Tibial artery (tissue), 4 donors: ENCODE measurements around the gene ABTB2.

ENCODE experiments used
- DNase-seq, 2 donors: peaks; one replicate each; pipeline ENCODE4 v3.0.0-alpha.2; 2019
- H3K27ac ChIP-seq, 2 donors: fragments of 200-600 bp; sonication (generic) in 1 of 2; 1 replicate in 1 of 2; 2 replicates in 1 of 2; pipeline ENCODE4 v1.5.1; 2018 to 2019; ENCODE audit warnings: mild to moderate bottlenecking in 1 of 2
- H3K27me3 ChIP-seq, 2 donors: fragments of 200-600 bp; sonication (generic) in 1 of 2; one replicate each; pipeline versions ENCODE4 v1.5.1 to v1.6.0; 2016 to 2019
- H3K36me3 ChIP-seq, 3 donors: fragments of 200-600 bp; sonication (generic) in 2 of 3; one replicate each; pipeline ENCODE4 v1.5.1; 2016 to 2019; ENCODE audit warnings: mild to moderate bottlenecking in 2 of 3
- H3K4me1 ChIP-seq, 4 donors: fragments of 200-600 bp; sonication (generic) in 2 of 4; 1 replicate in 3 of 4; 2 replicates in 1 of 4; pipeline ENCODE4 v1.5.1; 2016 to 2019
- H3K4me3 ChIP-seq, 2 donors: fragments of 200-600 bp; sonication (generic) in 1 of 2; 1 replicate in 1 of 2; 2 replicates in 1 of 2; pipeline ENCODE4 v1.5.1; 2018 to 2019; ENCODE audit warnings: mild to moderate bottlenecking in 2 of 2
- H3K9me3 ChIP-seq, 3 donors: fragments of 200-600 bp; sonication (generic) in 1 of 3; one replicate each; pipeline ENCODE4 v1.5.1; 2016 to 2019
- CTCF ChIP-seq, 2 experiments: fragments of 200-600 bp in 1 of 2; fragments of 450-650 bp in 1 of 2; IDR thresholded peaks; one replicate each; pipeline ENCODE4 v1.5.1; 2017 to 2019; ENCODE audit warnings: antibody characterized with exemption in 2 of 2, mild to moderate bottlenecking in 1 of 2, moderate library complexity in 1 of 2
- intact Hi-C: fragments of 100-400 bp; cut with DNase I; formaldehyde crosslinking; loops from one replicate; pipeline ENCODE4 v1.15.0; 2023; ENCODE audit warnings: low total_unique reads

ABTB2 gene

GRCh38 chr11:34234086-34234740, 123.6 kb downstream of the ABTB2 start:
- no peaks in the 10 kb centered on the region for H3K36me3 ChIP-seq
- intact Hi-C loops = no loop called here
- H3K27me3 ChIP-seq = no peaks in the 10 kb centered on the region
- peaks cover 0 to 8% (median 5%) of the 10 kb centered on the region in 4 donors for H3K4me1 ChIP-seq
- no peak overlapping the region for H3K4me3 ChIP-seq
- no peak overlapping the region for H3K27ac ChIP-seq
- H3K9me3 ChIP-seq = no peaks in the 10 kb centered on the region
- no peak for TF ChIP-seq CTCF (IDR thresholded peaks at IDR 0.05)
- DNase-seq = no peak

- H3K9me3 ChIP-seq = no peaks in the 10 kb centered on the region
- H3K27ac ChIP-seq = no peak overlapping the region
- peaks cover 0 to 8% (median 5%) of the 10 kb centered on the region in 4 donors for H3K4me1 ChIP-seq
- DNase-seq = no peak
- H3K4me3 ChIP-seq = no peak overlapping the region
- no peaks in the 10 kb centered on the region for H3K27me3 ChIP-seq
- intact Hi-C loops = no loop called here
- no peak for TF ChIP-seq CTCF (IDR thresholded peaks at IDR 0.05)
- no peaks in the 10 kb centered on the region for H3K36me3 ChIP-seq
Observed at GRCh38 chr11:34233215-34233614, 124.6 kb downstream of the ABTB2 start.

DNA sequence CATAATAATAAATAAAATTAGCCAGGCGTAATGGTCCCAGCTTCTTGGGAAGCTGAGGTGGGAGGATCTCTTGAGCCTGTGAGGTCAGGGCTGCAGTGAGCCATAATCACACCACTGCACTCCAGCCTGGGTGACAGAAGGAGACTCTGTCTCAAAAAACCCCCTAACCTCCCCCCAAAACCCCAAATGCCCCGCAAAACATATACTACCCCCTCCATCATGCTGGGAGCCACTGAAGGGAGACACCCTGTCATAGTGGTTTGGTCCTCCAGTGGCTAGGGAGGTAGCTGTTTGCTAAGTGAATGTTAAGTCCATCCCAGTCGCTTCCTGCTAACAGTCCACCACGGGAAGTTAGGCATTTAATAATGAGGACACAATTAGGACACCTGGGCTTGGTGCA, 125.0 kb downstream of the ABTB2 start:
- Histone ChIP-seq H3K9me3 (no peaks in the 10 kb centered on the region), H3K4me3 (no peak overlapping the region), H3K27me3 (no peaks in the 10 kb centered on the region), H3K36me3 (no peaks in the 10 kb centered on the region), H3K27ac (no peak overlapping the region), H3K4me1 (peaks cover 0 to 8% (median 5%) of the 10 kb centered on the region in 4 donors)
- DNase-seq = no peak
- intact Hi-C loops = no loop called here
- TF ChIP-seq CTCF (IDR thresholded peaks at IDR 0.05) = no peak

- TF ChIP-seq CTCF (IDR thresholded peaks at IDR 0.05) = no peak
- Histone ChIP-seq H3K27me3 (no peaks in the 10 kb centered on the region), H3K27ac (no peak overlapping the region), H3K36me3 (no peaks in the 10 kb centered on the region), H3K4me1 (peaks cover 0 to 19% (median 11%) of the 10 kb centered on the region in 4 donors), H3K4me3 (no peak overlapping the region), H3K9me3 (no peaks in the 10 kb centered on the region)
- no peak for DNase-seq
- intact Hi-C loops = no loop called here
Observed at GRCh38 chr11:34226210-34226609, 131.6 kb downstream of the ABTB2 start.

- Histone ChIP-seq H3K9me3 (no peaks in the 10 kb centered on the region), H3K4me3 (no peak overlapping the region), H3K36me3 (no peaks in the 10 kb centered on the region), H3K27me3 (no peaks in the 10 kb centered on the region), H3K4me1 (peaks cover 0 to 19% (median 11%) of the 10 kb centered on the region in 4 donors), H3K27ac (no peak overlapping the region)
- DNase-seq = no peak
- intact Hi-C loops = no loop called here
- no peak for TF ChIP-seq CTCF (IDR thresholded peaks at IDR 0.05)
Observed at GRCh38 chr11:34225091-34225490, 132.7 kb downstream of the ABTB2 start.
